Nephron progenitor cell (in vitro differentiated cells): ENCODE data around the gene DKK3.
A peak's percentile ranks its signal among the peaks of the same experiment; 100 is the strongest.

ENCODE experiments used
- DNase-seq: peaks from one replicate; pipeline ENCODE4 v3.0.0; 2021
- H3K27ac Mint-ChIP-seq: 2 replicates; pipeline ENCODE4 v1.8.0; 2021; ENCODE audit warnings: mild to moderate bottlenecking, moderate library complexity, mixed read lengths
- H3K27me3 Mint-ChIP-seq: 2 replicates; pipeline ENCODE4 v1.8.0; 2021; ENCODE audit warnings: mild to moderate bottlenecking, low read depth, mixed read lengths; ENCODE audit not compliant: poor library complexity
- H3K36me3 Mint-ChIP-seq: 2 replicates; pipeline ENCODE4 v1.8.0; 2021; ENCODE audit warnings: low read depth, mixed read lengths
- H3K4me1 Mint-ChIP-seq: 2 replicates; pipeline ENCODE4 v1.8.0; 2021; ENCODE audit warnings: mixed read lengths
- H3K4me3 Mint-ChIP-seq: 2 replicates; pipeline ENCODE4 v1.8.0; 2021; ENCODE audit warnings: mild to moderate bottlenecking, moderate library complexity, mixed read lengths
- H3K9me3 Mint-ChIP-seq: 2 replicates; pipeline ENCODE4 v1.8.0; 2021; ENCODE audit warnings: mild to moderate bottlenecking, moderate library complexity, mixed read lengths
- CTCF ChIP-seq: fragments of 200-600 bp; sonication (generic); IDR thresholded peaks from 2 replicates; pipeline ENCODE4 v1.5.0; 2021; ENCODE audit warnings: antibody characterized with exemption

The DKK3 gene

GRCh38 chr11:11988099-11988651 lies 20.3 kb downstream of the DKK3 start:
- no peaks in the 10 kb centered on the region for H3K27me3 Mint-ChIP-seq
- no peaks in the 10 kb centered on the region for H3K36me3 Mint-ChIP-seq

GRCh38 chr11:11987503-11988022 lies 20.9 kb downstream of the DKK3 start:
- TF ChIP-seq CTCF = peak; percentile 35
- Mint-ChIP-seq H3K4me1 (peaks cover 11% of the 10 kb centered on the region), H3K9me3 (no peaks in the 10 kb centered on the region), H3K27me3 (no peaks in the 10 kb centered on the region), H3K27ac (no peak overlapping the region), H3K36me3 (no peaks in the 10 kb centered on the region), H3K4me3 (no peak overlapping the region)
- no peak for DNase-seq

More at GRCh38 chr11:11988099-11988651, 20.3 kb downstream of the DKK3 start:
- Mint-ChIP-seq H3K27ac (peak overlapping the region; percentile 36), H3K4me3 (no peak overlapping the region), H3K9me3 (no peaks in the 10 kb centered on the region), H3K4me1 (peaks cover 12% of the 10 kb centered on the region)
- no peak for TF ChIP-seq CTCF
- DNase-seq = no peak

- Mint-ChIP-seq H3K4me1 (peaks cover under 1% of the 10 kb centered on the region), H3K4me3 (no peak overlapping the region), H3K36me3 (no peaks in the 10 kb centered on the region), H3K27me3 (no peaks in the 10 kb centered on the region), H3K9me3 (no peaks in the 10 kb centered on the region), H3K27ac (no peak overlapping the region)
- no peak for DNase-seq
- no peak for TF ChIP-seq CTCF
Observed at GRCh38 chr11:11985954-11986949, 22.2 kb downstream of the DKK3 start.

- no peak for TF ChIP-seq CTCF
- Mint-ChIP-seq H3K4me1 (peaks cover 9% of the 10 kb centered on the region), H3K27ac (no peak overlapping the region)
Observed at GRCh38 chr11:11985016-11985715, 23.3 kb downstream of the DKK3 start.

GRCh38 chr11:11984563-11984962 lies 23.9 kb downstream of the DKK3 start:
- Mint-ChIP-seq H3K4me1 (peaks cover 15% of the 10 kb centered on the region), H3K4me3 (no peak overlapping the region), H3K27ac (no peak overlapping the region), H3K36me3 (no peaks in the 10 kb centered on the region), H3K27me3 (no peaks in the 10 kb centered on the region), H3K9me3 (no peaks in the 10 kb centered on the region)
- no peak for DNase-seq
- no peak for TF ChIP-seq CTCF

More at GRCh38 chr11:11985016-11985715, 23.3 kb downstream of the DKK3 start:
- Mint-ChIP-seq H3K4me3 (no peak overlapping the region), H3K36me3 (no peaks in the 10 kb centered on the region), H3K27me3 (no peaks in the 10 kb centered on the region), H3K9me3 (no peaks in the 10 kb centered on the region)
- no peak for DNase-seq
